Liver (tissue), 9 donors: ENCODE data around the gene CDK11A. TPM values are rescaled to one million over a fixed set of nuclear protein-coding genes. Genes with fewer than 3 reads are reported as not detected.

Experiments
- DNase-seq: peaks from one replicate; pipeline ENCODE4 v3.0.0-alpha.2; 2017; ENCODE audit warnings: low spot score
- H3K27ac ChIP-seq, 2 donors: one replicate each; pipeline ENCODE4 v1.7.0; 2013; ENCODE audit warnings: inconsistent platforms in 2 of 2, low read length in 2 of 2, control low read depth in 1 of 2, low read depth in 1 of 2, mild to moderate bottlenecking in 1 of 2
- H3K27me3 ChIP-seq, 4 donors: one replicate each; pipeline versions ENCODE4 v1.6.1 to v1.7.0; 2013; ENCODE audit warnings: low read length in 3 of 4, inconsistent platforms in 1 of 4, mild to moderate bottlenecking in 1 of 4, moderate library complexity in 1 of 4; ENCODE audit not compliant: control insufficient read depth in 4 of 4, insufficient read depth in 4 of 4
- H3K36me3 ChIP-seq, 4 donors: one replicate each; pipeline versions ENCODE4 v1.6.1 to v1.7.0; 2013; ENCODE audit warnings: low read length in 3 of 4, mild to moderate bottlenecking in 3 of 4, low read depth in 1 of 4, moderate library complexity in 1 of 4; ENCODE audit not compliant: control insufficient read depth in 4 of 4, insufficient read depth in 3 of 4
- H3K4me1 ChIP-seq, 4 donors: one replicate each; pipeline versions ENCODE4 v1.6.1 to v1.7.0; 2013; ENCODE audit warnings: low read length in 3 of 4, mild to moderate bottlenecking in 3 of 4, moderate library complexity in 1 of 4; ENCODE audit not compliant: control insufficient read depth in 4 of 4, insufficient read depth in 4 of 4
- H3K4me3 ChIP-seq, 3 donors: one replicate each; pipeline versions ENCODE4 v1.6.1 to v1.7.0; 2013; ENCODE audit warnings: low read length in 3 of 3, control low read depth in 1 of 3, low read depth in 1 of 3, mild to moderate bottlenecking in 1 of 3
- H3K9ac ChIP-seq, 2 donors: one replicate each; pipeline ENCODE4 v1.7.0; 2013; ENCODE audit warnings: low read length in 2 of 2, mild to moderate bottlenecking in 2 of 2, moderate library complexity in 2 of 2, control low read depth in 1 of 2, low read depth in 1 of 2
- H3K9me3 ChIP-seq, 4 donors: one replicate each; pipeline versions ENCODE4 v1.6.1 to v1.7.0; 2013; ENCODE audit warnings: low read length in 3 of 4; ENCODE audit not compliant: control insufficient read depth in 4 of 4
- ATF3 ChIP-seq: IDR thresholded peaks from 2 replicates; pipeline ENCODE4 v1.6.1; 2016; ENCODE audit warnings: antibody characterized with exemption
- CTCF ChIP-seq: fragments of 150-350 bp; IDR thresholded peaks from 2 replicates; pipeline ENCODE4 v1.5.1; 2017; ENCODE audit warnings: improper control_type of control experiment, low read depth, low read length; ENCODE audit not compliant: missing input control
- FOXA1 ChIP-seq: IDR thresholded peaks from 2 replicates; pipeline ENCODE4 v1.6.1; 2016; ENCODE audit warnings: antibody characterized with exemption
- FOXA2 ChIP-seq: IDR thresholded peaks from 2 replicates; pipeline ENCODE4 v1.6.1; 2016; ENCODE audit warnings: antibody characterized with exemption
- HNF4A ChIP-seq, 2 donors: conservative IDR thresholded peaks; 2 replicates each; pipeline ENCODE4 v1.6.1; 2016; ENCODE audit warnings: antibody characterized with exemption in 2 of 2, mild to moderate bottlenecking in 2 of 2
- HNF4G ChIP-seq: IDR thresholded peaks from 2 replicates; pipeline ENCODE4 v1.6.1; 2016; ENCODE audit warnings: antibody characterized with exemption
- JUND ChIP-seq, 2 donors: IDR thresholded peaks; 2 replicates each; pipeline ENCODE4 v1.6.1; 2016; ENCODE audit warnings: antibody characterized with exemption in 2 of 2
- MAX ChIP-seq: IDR thresholded peaks from 2 replicates; pipeline ENCODE4 v1.6.1; 2016; ENCODE audit warnings: antibody characterized with exemption
- NR2F2 ChIP-seq: IDR thresholded peaks from 2 replicates; pipeline ENCODE4 v1.6.1; 2016; ENCODE audit warnings: antibody characterized with exemption
- RAD21 ChIP-seq, 2 donors: IDR thresholded peaks; 2 replicates each; pipeline ENCODE4 v1.6.1; 2016; ENCODE audit warnings: antibody characterized with exemption in 2 of 2, mild to moderate bottlenecking in 2 of 2
- RXRA ChIP-seq, 2 donors: IDR thresholded peaks; 2 replicates each; pipeline ENCODE4 v1.6.1; 2017 to 2018; ENCODE audit warnings: antibody characterized with exemption in 2 of 2, mild to moderate bottlenecking in 1 of 2
- SP1 ChIP-seq: IDR thresholded peaks from 2 replicates; pipeline ENCODE4 v1.6.1; 2018; ENCODE audit warnings: antibody characterized with exemption, mild to moderate bottlenecking
- ZBTB33 ChIP-seq: IDR thresholded peaks from 2 replicates; pipeline ENCODE4 v1.6.1; 2016; ENCODE audit warnings: antibody characterized with exemption
- WGBS: extraction: QIAGEN DNeasy Blood & Tissue Kit; methylation state at CpG from one replicate; pipeline ENCODE4 v1.1.7; 2013; 5-methylcytosine and 5-hydroxymethylcytosine counted together
- polyA plus RNA-seq, 2 donors: library from polyadenylated mRNA; stranded (reverse) in 1 of 2; unstranded in 1 of 2; fragments of 200-250 nt in 1 of 2; fragments of >200 nt in 1 of 2; fragmentation: Nextera tagmentation in 1 of 2; extraction: Ambion mirVana in 1 of 2; gene quantifications; one replicate each; pipeline versions ENCODE4 v1.2.1 to v1.2.3, GENCODE V29; 2013 to 2015
- total RNA-seq, 2 donors: library from RNA; depleted of rRNA; stranded (reverse); fragments of >200 nt; gene quantifications; one replicate each; pipeline ENCODE4 v1.2.3, GENCODE V29; 2014
- donor health status: healthy.
- donor health status: healthy.
- donor health status: healthy.
- donor health status: healthy.
- donor health status: healthy.

CDK11A gene
- total and polyA plus RNA-seq, 4 donors: 13.7 to 17.0 (median 13.9) TPM

GRCh38 chr1:1753607-1754005 lies 29.4 kb upstream of the CDK11A start:
- 56% methylated on average over 16 of the region's 16 CpGs for WGBS
- H3K4me1 ChIP-seq: peaks cover 4 to 26% (median 15%) of the 10 kb centered on the region in 4 donors
- H3K9ac ChIP-seq: no peak overlapping the region
- peak overlapping the region; percentile 47 to 55 for H3K27ac ChIP-seq
- H3K4me3 ChIP-seq: no peak overlapping the region
- H3K27me3 ChIP-seq: no peaks in the 10 kb centered on the region
- TF ChIP-seq ZBTB33 (no peak), JUND (IDR thresholded peaks at IDR 0.05) (no peak), RXRA (IDR thresholded peaks at IDR 0.05) (peak in 1 of 2 donors; percentile 14), HNF4A (conservative IDR thresholded peaks at IDR 0.05) (peak in 1 of 2 donors; percentile 0)
- H3K36me3 ChIP-seq: peaks cover 7 to 36% (median 12%) of the 10 kb centered on the region in 4 donors
- no peak for DNase-seq
- no peaks in the 10 kb centered on the region for H3K9me3 ChIP-seq

- no peak for DNase-seq
- H3K27me3 ChIP-seq: no peaks in the 10 kb centered on the region
- peaks cover 7 to 36% (median 12%) of the 10 kb centered on the region in 4 donors for H3K36me3 ChIP-seq
- H3K9ac ChIP-seq: no peak overlapping the region
- H3K4me3 ChIP-seq: no peak overlapping the region
- WGBS: 70% methylated on average over 37 of the region's 37 CpGs
- peaks cover 4 to 23% (median 13%) of the 10 kb centered on the region in 4 donors for H3K4me1 ChIP-seq
- TF ChIP-seq HNF4A (conservative IDR thresholded peaks at IDR 0.05) (peak; percentile 19 to 32), RXRA (IDR thresholded peaks at IDR 0.05) (peak in 1 of 2 donors; percentile 27), NR2F2 (peak; percentile 28), RAD21 (IDR thresholded peaks at IDR 0.05) (peak; percentile 82 to 91), CTCF (peak; percentile 60), ATF3 (no peak)
- H3K9me3 ChIP-seq: no peaks in the 10 kb centered on the region
- H3K27ac ChIP-seq: peak overlapping the region; percentile 47 to 55
These were observed 28.8 kb upstream of the CDK11A start for GRCh38 chr1:1752636-1753606.

- Histone ChIP-seq H3K4me3 (no peak overlapping the region), H3K27me3 (no peaks in the 10 kb centered on the region), H3K4me1 (peaks cover 4 to 20% (median 10%) of the 10 kb centered on the region in 4 donors), H3K36me3 (peaks cover 7 to 36% (median 12%) of the 10 kb centered on the region in 4 donors), H3K9ac (no peak overlapping the region), H3K27ac (no peak overlapping the region), H3K9me3 (no peaks in the 10 kb centered on the region)
- 92% methylated on average over 11 of the region's 11 CpGs for WGBS
- DNase-seq: no peak
- no peak for TF ChIP-seq HNF4G
- TF ChIP-seq RAD21 (IDR thresholded peaks at IDR 0.05): no peak
- TF ChIP-seq FOXA2: no peak
- no peak for TF ChIP-seq CTCF
- no peak for TF ChIP-seq SP1
- no peak for TF ChIP-seq NR2F2
- TF ChIP-seq RXRA (IDR thresholded peaks at IDR 0.05): no peak
- no peak for TF ChIP-seq JUND (IDR thresholded peaks at IDR 0.05)
- no peak for TF ChIP-seq FOXA1
- TF ChIP-seq ATF3: no peak
- TF ChIP-seq ZBTB33: no peak
- TF ChIP-seq MAX: no peak
- TF ChIP-seq HNF4A (conservative IDR thresholded peaks at IDR 0.05): no peak
These were observed 28.0 kb upstream of the CDK11A start for GRCh38 chr1:1752190-1752589.
